ENCODE measurements around the gene PTPRR.

Gene PTPRR, protein sequence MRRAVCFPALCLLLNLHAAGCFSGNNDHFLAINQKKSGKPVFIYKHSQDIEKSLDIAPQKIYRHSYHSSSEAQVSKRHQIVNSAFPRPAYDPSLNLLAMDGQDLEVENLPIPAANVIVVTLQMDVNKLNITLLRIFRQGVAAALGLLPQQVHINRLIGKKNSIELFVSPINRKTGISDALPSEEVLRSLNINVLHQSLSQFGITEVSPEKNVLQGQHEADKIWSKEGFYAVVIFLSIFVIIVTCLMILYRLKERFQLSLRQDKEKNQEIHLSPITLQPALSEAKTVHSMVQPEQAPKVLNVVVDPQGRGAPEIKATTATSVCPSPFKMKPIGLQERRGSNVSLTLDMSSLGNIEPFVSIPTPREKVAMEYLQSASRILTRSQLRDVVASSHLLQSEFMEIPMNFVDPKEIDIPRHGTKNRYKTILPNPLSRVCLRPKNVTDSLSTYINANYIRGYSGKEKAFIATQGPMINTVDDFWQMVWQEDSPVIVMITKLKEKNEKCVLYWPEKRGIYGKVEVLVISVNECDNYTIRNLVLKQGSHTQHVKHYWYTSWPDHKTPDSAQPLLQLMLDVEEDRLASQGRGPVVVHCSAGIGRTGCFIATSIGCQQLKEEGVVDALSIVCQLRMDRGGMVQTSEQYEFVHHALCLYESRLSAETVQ

DNA sequence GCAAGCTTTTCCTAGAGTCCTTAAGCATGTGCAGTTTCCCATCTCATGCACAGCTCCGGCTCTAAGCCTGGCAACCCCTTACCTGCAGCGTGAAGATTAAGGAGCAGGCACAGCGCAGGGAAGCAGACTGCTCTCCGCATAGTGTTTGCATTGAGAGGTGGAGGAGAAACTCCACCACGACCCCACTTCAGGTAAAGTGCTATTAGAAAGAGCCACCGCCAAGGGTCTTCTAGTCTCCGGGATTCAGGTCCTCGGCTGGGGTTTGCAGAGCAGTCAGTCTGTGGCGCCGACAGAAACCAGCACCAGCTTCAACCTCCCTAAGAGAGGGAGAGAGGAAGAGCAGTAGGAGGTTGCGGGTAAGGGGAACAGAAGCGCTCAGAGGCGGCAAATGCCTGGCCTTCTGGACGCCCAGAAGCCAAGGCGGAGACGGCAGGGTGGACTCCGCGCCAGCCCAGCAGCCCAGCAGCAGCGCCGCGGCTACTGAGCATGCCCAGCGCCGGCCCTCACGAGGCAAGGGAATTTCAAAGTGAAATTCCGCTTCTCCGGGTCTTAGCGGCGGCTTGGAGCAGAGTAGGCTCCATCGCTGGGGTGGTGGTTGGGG lies at the start of gene PTPRR:
PTPRR (minus strand) TSS at position 488 of the 601 bp plus-strand sequence; CDS start at position 140, 348 bp downstream.
- DNase-seq (ENCODE audit: low read depth in 2 of 3, low spot score in 2 of 3), result no peak

DNA sequence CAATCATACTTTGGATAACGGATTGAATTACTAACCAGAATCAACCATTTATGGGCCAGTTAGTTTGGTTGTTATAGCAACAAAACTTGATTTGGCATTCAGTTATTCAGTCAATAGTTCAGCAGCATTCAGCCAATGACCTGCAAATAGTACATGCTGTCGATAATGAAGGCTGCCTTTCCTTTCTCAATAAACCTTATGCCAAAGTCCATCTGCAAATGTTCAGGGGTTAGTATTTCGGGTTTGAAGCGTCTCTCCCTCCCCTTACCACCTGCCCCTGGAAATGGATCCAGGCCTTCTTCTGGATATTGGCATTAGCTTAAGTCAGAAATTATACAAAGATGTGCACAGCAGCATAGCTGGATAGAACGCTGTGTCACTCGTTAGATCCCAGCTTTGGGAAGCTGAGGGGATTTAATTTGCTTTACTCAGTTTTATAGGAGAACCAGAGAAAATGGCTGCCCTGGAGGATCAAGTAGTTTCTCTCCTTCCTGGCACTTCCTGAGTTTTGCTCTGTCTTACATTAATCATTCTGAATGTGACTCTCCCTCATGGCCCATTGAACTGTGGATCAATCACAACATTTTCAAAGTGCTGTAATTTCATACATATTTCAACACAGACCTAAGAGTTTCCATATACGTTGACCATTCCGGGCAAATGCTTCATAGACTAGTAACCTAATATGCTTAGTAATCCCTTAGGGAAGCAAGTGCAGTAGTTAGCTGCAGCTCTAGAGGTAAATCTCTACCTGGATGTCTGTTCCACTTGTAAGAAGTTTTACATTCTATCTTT lies 46.7 kb upstream of the PTPRR start:
- no peak for DNase-seq (ENCODE audit: low read depth in 2 of 3, low spot score in 2 of 3)

DNA sequence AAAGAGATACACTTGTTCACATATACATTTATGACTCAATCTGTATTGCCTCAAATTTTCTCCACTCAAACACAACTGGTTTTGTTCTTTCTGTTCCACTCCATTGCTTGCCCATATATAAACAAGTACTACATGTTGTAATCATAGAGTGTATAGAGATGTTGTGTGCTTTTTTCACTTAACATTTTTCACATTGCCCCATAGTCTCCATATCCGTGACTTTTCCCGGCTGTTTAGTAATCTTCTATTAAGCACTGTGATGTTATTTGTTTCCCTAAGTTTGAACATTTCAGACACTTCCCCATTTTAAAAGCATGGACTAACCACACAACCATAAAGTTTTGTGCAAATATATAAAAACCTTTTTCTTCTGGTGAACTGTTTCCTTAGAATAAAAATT lies 45.5 kb upstream of the PTPRR start:
- DNase-seq (ENCODE audit: low read depth in 2 of 3, low spot score in 2 of 3), result no peak

DNA sequence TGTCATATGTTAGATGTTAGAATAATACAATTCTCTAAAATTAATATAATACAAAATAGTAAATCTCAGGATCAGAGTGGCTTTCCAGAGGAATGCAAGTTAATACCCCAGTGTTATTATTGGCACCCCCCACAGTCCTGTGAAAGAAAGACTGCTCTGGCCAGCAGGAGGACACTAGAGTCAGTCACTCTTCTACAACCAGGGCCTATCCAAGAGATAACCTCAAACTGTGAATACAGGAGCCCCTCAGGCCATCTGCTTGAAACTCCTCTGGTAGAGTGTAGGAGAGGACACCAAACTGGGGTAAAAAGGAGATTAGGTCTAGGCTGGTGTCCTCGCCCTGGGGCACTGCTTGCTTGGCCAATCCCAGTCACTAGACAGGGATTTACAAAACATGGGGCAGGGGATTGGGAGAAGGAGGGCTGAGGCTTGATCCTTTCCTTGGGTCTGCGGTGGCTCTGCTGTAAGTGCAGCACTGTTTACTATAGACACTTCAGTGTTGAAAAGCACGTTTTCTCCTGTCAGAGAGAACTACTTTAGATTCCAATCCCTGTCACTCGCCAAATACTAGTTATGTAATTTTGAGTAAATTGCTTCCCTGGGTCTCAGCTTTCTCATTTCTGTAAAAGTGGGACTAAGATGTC lies 44.5 kb upstream of the PTPRR start:
- no peak for DNase-seq (ENCODE audit: low read depth in 2 of 3, low spot score in 2 of 3)

DNA sequence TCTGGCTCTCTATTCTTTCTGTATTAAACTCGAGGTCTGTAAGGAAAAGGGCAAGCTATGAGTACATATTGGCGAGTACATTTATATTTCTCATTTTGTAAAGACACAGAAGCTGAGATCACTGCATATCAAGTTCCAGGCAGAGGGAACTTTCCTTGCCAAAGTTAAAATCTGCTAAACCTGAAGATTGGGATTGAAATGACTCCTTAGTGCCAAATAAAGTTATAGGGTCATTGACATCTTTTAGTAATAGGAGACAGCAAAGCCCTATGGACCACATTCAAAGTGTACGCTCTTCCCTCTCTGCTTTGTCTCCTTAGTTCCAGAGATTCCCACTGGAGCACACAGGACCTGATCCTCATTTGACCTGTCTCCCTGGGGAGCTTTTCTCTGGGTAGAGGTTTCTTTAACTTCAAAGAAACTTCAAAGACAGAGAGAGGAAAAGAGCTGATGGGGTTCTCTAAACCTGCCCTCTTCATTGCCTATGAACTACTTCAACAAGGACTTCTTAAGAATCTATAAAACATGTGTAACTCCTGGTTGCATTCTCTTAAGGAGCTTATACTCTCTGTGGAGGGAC lies 42.6 kb upstream of the PTPRR start:
- DNase-seq (ENCODE audit: low read depth in 2 of 3, low spot score in 2 of 3), result no peak

DNA sequence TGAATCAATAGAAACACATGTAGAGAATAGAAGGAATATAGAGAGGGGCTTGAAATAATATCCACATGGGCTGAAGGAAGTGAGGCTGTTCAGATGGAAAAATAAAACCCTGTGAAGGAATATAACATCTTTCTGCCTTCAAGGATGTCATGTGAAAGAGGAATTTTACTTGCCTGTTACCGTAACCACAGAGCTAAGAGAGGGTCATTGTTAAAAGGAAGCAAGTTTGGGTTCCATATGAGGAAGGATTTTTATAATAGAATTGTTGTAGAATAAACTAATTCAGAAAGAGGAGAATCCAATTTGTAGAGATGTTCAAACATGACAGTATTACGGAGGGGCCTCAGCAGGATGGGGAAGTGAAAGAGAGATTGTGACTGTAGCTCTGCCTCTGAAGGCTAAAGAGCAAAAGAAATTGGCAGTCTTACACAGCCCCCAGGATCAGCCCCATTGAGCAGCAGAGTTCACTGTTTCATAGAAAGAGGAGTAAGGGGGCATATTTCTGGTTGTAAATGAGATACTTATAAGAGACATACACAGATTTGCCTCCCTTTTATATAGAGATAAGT lies 41.8 kb upstream of the PTPRR start:
- DNase-seq (ENCODE audit: low read depth in 2 of 3, low spot score in 2 of 3), result no peak

DNA sequence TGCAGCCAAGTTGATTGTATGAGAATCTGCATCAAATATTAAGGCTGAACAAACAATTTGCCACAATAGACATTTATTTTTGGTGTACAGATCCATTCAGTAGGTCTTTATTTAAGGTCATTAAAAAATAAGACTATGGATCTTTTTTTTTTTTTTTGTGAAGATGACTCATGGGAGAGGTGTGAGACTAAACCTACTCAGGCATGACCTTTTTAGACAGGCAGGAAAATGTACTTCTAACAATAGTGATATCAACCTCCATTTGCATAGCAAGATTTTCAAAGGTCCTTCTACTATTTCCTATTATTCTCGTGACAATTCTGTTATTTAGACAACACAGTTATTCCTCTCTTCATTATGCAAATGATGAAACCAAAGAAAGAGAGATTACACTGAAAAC lies 39.9 kb upstream of the PTPRR start:
- no peak for DNase-seq (ENCODE audit: low read depth in 2 of 3, low spot score in 2 of 3)

DNA sequence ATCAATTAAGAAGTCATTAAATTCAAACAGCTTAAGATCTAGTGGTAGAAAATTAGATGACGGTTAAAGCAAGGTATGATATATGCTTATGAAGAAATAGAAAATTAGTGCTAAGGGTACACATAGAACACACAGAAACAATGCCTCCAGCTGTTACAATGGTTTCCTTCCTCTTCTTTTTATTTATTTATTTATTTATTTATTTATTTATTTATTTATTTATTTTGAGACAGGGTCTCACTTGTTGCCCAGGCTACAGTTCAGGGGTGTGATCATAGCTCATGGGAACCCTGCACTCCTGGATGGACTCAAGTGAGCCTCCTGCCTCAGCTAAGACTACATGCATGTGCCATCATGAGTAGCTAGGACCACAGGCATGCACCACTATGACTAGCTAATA lies 34.9 kb upstream of the PTPRR start:
- DNase-seq (ENCODE audit: low read depth in 2 of 3, low spot score in 2 of 3), result no peak

DNA sequence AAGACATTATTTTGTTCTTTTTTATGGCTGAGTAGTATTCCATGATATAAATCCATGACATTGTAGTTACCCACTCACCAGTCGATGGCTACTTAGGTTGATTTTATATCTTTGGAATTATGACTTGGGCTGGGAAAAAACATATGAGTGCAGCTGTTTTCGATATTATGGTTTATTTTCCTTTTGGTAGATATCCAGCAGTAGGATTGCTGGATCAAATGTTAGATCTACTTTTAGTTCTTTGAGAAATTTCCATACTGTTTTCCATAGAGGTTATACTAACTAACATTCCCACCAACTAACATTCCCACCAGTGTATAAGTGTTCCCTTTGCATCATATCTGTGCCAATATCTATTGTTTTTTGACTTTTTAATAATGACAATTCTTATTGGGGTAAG lies 29.9 kb upstream of the PTPRR start:
- no peak for DNase-seq (ENCODE audit: low read depth in 2 of 3, low spot score in 2 of 3)

DNA sequence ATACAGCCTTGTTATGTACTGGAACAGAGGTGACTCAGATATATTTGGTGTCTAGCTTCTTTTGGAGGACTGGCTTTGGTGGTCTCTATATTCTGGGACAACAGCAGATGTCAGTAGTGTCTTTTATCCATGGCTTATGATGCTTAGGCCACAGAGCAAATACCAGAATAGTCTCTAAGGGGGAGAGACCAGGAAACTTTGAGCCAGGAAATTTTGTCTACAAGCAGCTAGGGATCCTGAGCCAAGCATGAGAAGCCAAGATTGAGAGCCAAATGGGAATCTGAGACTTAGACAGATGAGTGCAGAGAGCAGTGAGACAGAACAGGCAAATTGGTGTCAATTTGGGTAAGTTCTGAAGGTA lies 28.4 kb upstream of the PTPRR start:
- DNase-seq (ENCODE audit: low read depth in 2 of 3, low spot score in 2 of 3), result no peak

DNA sequence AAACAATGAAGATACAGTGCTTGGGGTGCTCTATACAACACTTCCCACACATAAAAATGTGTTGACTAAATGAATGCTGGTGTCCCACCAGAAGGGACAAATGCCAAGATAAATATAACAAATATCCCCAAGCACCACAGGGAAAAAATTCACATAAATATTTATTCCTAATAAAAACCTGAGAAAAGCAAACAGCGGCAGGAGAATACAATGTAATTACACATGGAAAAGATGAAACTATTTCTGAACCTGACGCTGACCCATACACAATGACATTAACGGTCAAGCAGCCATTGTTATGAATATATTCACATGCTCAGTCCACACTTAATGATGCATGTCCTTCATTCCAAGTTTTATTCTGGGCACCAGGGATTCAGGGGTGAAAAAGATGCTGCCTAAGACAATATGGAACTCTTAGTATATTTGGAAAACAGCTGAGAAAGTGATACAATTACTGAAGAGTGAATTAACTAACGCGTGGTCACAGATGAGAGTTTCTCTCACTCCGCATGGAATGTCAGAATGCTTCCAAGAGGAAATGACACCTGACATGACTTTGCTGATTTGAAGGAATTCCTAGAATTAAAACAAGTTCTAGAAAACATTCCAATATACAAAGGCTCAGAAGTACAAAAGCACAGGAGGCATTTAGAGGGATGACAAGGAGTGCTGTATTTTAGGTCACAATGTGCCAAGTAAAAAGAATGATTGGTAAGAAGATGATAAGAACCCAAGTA lies 27.9 kb upstream of the PTPRR start:
- DNase-seq (ENCODE audit: low read depth in 2 of 3, low spot score in 2 of 3), result no peak

DNA sequence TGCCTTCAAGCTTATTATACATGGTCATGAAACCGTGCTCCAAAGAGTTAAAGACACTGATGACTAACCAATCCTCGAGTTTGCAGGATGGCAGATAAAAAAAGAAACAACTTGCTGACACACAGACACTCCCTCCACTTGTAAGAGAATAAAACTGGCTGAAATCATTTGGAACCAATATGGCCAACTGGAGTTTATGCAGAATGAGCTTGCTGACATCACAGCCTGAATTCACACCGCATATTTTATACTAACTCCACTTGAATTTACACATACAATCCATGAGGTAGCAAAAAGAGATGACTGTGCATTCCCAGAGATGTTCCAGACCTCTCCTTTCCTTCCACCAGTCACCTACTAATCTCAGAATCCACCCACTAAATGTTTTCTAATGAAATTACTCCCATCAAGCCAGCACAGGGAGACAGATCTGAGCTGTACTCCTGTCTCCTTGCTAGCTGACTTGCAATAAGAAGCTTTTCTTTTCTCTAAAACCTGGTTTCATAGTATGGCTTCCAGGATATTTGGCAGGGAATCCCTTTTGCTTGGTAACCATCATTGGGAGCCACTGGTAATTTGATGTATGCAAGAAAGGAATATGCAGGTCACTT lies 15.8 kb upstream of the PTPRR start:
- DNase-seq (ENCODE audit: low read depth in 2 of 3, low spot score in 2 of 3), result no peak

DNA sequence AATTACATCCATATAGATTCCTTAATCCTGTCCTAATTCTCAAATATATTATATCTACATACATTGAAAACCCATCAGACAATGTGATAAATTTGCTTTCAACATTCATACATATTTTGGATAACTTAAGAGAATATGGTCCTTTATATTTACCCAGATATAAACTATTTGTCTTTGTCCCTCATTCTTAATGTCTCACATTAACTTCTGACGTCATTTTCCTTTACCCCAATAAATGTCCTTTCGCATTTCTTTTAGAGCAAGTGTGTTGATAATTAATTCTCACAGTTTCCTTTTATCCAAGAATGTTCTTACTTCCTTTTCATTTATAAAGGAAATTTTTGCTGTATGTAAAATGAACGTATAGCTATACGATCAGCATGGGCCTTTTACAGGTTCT lies 12.6 kb upstream of the PTPRR start:
- DNase-seq (ENCODE audit: low read depth in 2 of 3, low spot score in 2 of 3), result no peak

DNA sequence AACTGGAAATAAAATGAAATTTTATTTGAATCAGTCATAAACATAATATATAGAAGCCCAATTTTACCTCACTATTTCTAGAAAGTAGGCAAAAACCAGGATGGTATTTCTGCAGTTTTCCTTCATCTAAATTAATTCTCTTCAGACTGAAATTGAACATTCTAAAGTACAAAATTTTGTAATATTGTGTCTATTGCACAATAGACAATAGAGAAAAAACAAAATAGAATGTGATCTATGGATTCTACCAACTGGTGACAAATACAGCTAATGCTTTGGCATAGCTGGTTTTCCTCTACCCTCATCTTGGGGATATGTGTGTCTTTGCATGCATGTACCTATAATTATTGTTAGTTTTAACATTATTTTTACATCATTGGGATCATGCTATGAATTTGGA lies 8.5 kb upstream of the PTPRR start:
- no peak for DNase-seq (ENCODE audit: low read depth in 2 of 3, low spot score in 2 of 3)

DNA sequence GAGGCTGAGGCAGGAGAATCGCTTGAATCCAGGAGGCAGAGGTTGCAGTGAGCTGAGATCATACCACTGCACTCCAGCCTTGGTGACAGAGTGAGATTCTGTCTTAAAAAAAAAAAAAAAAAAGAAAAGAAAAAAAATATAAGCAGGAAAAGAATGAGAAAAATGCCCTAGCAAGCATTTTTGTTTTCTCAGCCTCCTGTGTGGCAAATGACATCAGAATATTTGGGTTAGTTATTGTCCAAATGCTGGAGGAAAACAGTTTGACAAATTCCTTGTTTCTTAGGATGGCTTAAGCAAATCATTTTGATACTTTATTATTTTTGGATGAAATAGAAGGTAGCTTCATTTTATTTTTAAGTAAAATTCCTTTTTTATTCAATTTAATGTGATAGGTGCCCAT lies 7.5 kb upstream of the PTPRR start:
- DNase-seq (ENCODE audit: low read depth in 2 of 3, low spot score in 2 of 3), result no peak

DNA sequence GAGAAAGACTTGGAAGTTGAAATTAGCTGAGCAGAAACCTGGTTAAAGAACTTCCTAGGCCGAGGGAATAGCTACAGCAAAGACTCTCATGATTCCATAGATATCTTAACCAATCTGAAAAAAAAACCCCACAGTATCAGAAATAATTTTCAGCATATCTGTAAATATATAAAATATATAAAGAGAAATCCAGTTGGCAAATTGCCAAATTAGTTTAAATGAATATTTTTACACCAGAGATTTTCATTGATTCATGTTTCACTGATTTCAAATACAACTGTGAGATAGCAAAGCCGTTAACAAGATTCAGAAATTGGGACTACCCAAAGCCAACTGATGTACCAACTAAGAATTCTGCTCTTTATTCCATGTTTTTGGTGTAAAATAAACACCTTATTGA lies 6.8 kb upstream of the PTPRR start:
- no peak for DNase-seq (ENCODE audit: low read depth in 2 of 3, low spot score in 2 of 3)

DNA sequence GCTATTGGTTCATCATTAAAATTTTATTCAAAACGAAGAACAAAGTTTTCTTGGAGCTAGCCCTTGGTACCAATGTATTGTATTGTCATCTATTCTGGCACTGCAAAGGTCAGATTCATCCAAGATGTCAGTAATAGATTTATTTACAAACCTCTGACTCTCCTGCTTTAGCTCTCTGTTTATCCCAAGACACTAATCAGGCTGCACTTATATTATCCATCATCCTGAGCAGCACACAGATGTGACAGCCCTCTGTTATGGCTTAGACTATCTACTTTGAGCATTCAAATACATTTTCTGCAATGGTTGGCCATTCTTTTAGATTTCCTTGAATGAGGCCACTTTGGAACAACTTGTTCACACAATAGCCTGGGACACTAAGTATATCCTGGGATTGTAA lies 5.0 kb upstream of the PTPRR start:
- DNase-seq (ENCODE audit: low read depth in 2 of 3, low spot score in 2 of 3), result no peak

DNA sequence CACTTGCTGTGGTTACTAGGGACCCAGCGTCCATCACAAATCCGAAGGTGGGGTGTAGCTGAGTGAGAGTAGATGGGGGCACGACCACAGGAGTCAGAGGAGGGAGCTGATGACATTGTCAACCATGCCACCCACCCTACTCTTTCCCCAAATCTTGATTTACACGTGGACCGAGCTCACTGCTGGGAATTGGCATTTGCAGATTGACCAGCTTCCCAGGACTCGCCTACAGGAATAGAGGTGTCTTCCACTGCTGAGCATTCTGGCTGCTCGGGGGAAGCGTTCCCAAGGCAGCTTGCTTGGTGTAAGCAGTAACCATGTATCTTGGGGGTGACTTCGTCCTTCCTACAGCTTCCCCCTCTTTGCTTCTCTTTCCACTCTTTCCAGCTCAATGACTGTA lies 353 bp upstream of the PTPRR start:
- DNase-seq (ENCODE audit: low read depth in 2 of 3, low spot score in 2 of 3), result no peak

DNA sequence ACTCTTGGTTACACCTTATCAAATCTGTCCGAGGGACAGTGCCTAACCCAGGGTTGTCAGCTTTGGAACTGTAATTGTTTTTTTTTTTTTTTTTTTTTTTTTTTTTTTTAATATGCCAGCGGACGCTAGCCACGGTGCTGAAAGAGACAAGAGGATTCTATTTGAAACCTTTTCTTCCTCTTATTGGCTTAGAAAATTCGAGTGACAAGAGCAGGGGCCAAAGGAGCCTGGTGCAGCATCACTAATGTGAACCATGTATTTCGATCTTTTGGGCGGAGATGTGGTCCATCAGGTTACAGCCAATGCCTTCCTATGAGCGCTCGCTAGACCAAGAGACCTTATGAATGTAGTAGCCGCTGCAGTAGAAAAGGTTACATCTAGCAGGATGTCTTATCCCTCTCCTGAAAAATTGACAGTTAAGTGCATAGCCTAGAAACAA lies 922 bp downstream of the PTPRR start:
- DNase-seq (ENCODE audit: low read depth in 2 of 3, low spot score in 2 of 3), result no peak
